Pancreas (tissue), 10 donors: ENCODE results near the gene MTUS2. TPM values are rescaled to one million over a fixed set of nuclear protein-coding genes. Genes with fewer than 3 reads are reported as not detected.

Source experiments
- ATAC-seq, 4 donors: fragments of 200-7000 bp; cut with Tn5 transposase; one replicate each; pipeline versions ENCODE4 v1.8.0 to v1.9.1; 2020; ENCODE audit warnings: mild to moderate bottlenecking in 4 of 4, moderate library complexity in 4 of 4
- DNase-seq, 6 donors: peaks; one replicate each; pipeline ENCODE4 v3.0.0-alpha.2; 2020
- FAIRE-seq: peaks from 2 replicates; lab custom pipeline; 2012; peaks lifted over from hg19 to GRCh38; lab: Jason Lieb, UNC
- H3K27ac ChIP-seq, 4 donors: fragments of 200-600 bp; sonication (generic); 1 replicate in 3 of 4; 2 replicates in 1 of 4; pipeline versions ENCODE4 v1.5.0 to v1.8.0; 2020
- H3K27me3 ChIP-seq, 4 donors: fragments of 200-600 bp; one replicate each; pipeline ENCODE4 v1.8.0; 2021
- H3K36me3 ChIP-seq, 3 donors: fragments of 200-600 bp; sonication (generic) in 1 of 3; one replicate each; pipeline versions ENCODE4 v1.5.0 to v1.8.0; 2020 to 2021
- H3K4me1 ChIP-seq, 3 donors: fragments of 200-600 bp; one replicate each; pipeline ENCODE4 v1.8.0; 2021
- H3K4me3 ChIP-seq, 4 donors: fragments of 200-600 bp; sonication (generic) in 2 of 4; one replicate each; pipeline versions ENCODE4 v1.5.0 to v1.8.0; 2020 to 2021
- H3K9me3 ChIP-seq, 4 donors: fragments of 200-600 bp; one replicate each; pipeline ENCODE4 v1.8.0; 2021
- WGBS, 2 donors: extraction: QIAGEN DNeasy Blood & Tissue Kit; methylation state at CpG; one replicate each; pipeline ENCODE4 v1.1.7; 2013; 5-methylcytosine and 5-hydroxymethylcytosine counted together
- intact Hi-C, 3 donors: fragments of 100-400 bp; cut with DNase I; formaldehyde crosslinking; loops; one replicate each; pipeline versions ENCODE4 v1.11.1 to v1.14.2; 2022
- polyA plus RNA-seq, 2 donors: library from polyadenylated mRNA; stranded (reverse); fragments of 200-250 nt; gene quantifications; one replicate each; pipeline ENCODE4 v1.2.3, GENCODE V29; 2013
- total RNA-seq, 6 donors: library from RNA; stranded (reverse); fragmentation: NEBNext Ultra II Directional in 4 of 6; extraction: Animal tissue kit (Norgen Biotek cat#: 25700) in 4 of 6; gene quantifications; one replicate each; pipeline versions ENCODE4 v1.2.1 to v1.2.4, GENCODE V29; 2021 to 2023
- TF ChIP-seq, protein P1 (sequence below), 4 donors: fragments of 200-600 bp; sonication (generic) in 3 of 4; IDR thresholded peaks; one replicate each; pipeline versions ENCODE4 v1.5.0 to v1.8.0; 2021; ENCODE audit warnings: antibody characterized with exemption in 4 of 4
- donor health status: healthy with polysubstance abuse.
- donor health status: DM: no; HTN: no; CAD: no; lungs with moderate emphysema.
- donor health status: DM: no; HTN: no; CAD: no.
- donor health status: control.
- donor health status: control.
- donor health status: Bipolar disorder and iron deficiency.
- donor health status: DM: yes; HTN: yes; CAD: no.
- donor health status: DM: no; HTN: no; CAD: no.
- donor health status: DM: no; HTN: no; CAD: no.
- donor health status: DM: yes; HTN: yes; CAD: no.

MTUS2 gene
- total and polyA plus RNA-seq, 8 donors = 2.2 to 9.0 (median 4.8) TPM

GRCh38 chr13:29428310-29429181 lies 608.4 kb downstream of the MTUS2 start:
- intact Hi-C loops = no loop called here
- WGBS, 2 donors = 1 to 2% methylated on average over 32 to 34 of the region's 34 CpGs
- Histone ChIP-seq H3K9me3 (no peaks in the 10 kb centered on the region), H3K4me3 (peak overlapping the region in 2 of 4 donors; percentile 20 to 37), H3K27me3 (peaks cover 0 to 13% (median 4%) of the 10 kb centered on the region in 4 donors), H3K27ac (no peak overlapping the region), H3K36me3 (no peaks in the 10 kb centered on the region), H3K4me1 (peaks cover 0 to 5% (median 5%) of the 10 kb centered on the region in 3 donors)
- ATAC-seq (peak; percentile 43 to 89 (median 82)), DNase-seq (peak in 2 of 6 donors; percentile 13 to 62), FAIRE-seq (no peak)
- TF ChIP-seq, protein P1, sequence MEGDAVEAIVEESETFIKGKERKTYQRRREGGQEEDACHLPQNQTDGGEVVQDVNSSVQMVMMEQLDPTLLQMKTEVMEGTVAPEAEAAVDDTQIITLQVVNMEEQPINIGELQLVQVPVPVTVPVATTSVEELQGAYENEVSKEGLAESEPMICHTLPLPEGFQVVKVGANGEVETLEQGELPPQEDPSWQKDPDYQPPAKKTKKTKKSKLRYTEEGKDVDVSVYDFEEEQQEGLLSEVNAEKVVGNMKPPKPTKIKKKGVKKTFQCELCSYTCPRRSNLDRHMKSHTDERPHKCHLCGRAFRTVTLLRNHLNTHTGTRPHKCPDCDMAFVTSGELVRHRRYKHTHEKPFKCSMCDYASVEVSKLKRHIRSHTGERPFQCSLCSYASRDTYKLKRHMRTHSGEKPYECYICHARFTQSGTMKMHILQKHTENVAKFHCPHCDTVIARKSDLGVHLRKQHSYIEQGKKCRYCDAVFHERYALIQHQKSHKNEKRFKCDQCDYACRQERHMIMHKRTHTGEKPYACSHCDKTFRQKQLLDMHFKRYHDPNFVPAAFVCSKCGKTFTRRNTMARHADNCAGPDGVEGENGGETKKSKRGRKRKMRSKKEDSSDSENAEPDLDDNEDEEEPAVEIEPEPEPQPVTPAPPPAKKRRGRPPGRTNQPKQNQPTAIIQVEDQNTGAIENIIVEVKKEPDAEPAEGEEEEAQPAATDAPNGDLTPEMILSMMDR (IDR thresholded peaks at IDR 0.05) = no peak

DNA sequence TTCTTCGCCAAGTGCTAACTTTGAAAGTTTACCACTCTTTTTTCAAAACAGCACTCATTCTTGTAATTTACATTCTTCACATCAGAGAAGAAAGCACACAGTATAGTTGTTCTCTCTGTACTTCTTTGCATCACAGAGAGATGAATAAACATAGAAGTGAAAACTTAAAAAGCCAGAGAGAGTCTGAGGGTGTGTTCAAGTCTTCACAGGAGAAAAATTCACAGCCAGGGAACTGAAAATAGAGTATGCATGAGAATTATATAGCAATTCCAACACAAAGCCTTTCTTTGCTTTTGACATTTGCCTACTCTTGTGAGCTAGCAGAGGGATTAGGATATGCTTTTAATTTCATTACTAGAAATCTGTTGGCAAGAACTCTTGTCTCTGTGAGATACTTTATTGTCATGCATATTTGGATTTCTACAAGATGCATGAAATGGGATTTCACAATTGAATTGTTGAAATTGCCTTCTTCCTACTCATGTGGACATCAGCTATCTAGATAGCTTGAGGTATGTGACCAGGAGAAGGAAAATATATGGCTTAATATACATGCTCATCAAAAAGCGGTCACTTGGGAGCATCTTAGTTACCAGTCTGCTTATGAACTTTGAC lies 609.3 kb downstream of the MTUS2 start:
- FAIRE-seq (no peak), ATAC-seq (no peak), DNase-seq (no peak)
- H3K4me3 ChIP-seq = no peak overlapping the region
- H3K36me3 ChIP-seq = no peaks in the 10 kb centered on the region
- no peak overlapping the region for H3K27ac ChIP-seq
- TF ChIP-seq, protein P1 (IDR thresholded peaks at IDR 0.05) = no peak
- peaks cover 0 to 13% (median 4%) of the 10 kb centered on the region in 4 donors for H3K27me3 ChIP-seq
- H3K4me1 ChIP-seq = peaks cover 0 to 5% (median 5%) of the 10 kb centered on the region in 3 donors
- intact Hi-C loops = no loop called here
- no peaks in the 10 kb centered on the region for H3K9me3 ChIP-seq
- WGBS, 2 donors = 77 to 83% methylated on average over 2 of the region's 2 CpGs

GRCh38 chr13:29434217-29434945 lies 614.2 kb downstream of the MTUS2 start:
- no peaks in the 10 kb centered on the region for H3K9me3 ChIP-seq
- ATAC-seq (no peak), DNase-seq (no peak), FAIRE-seq (no peak)
- no peak overlapping the region for H3K27ac ChIP-seq
- intact Hi-C loops = no loop called here
- TF ChIP-seq, protein P1 (IDR thresholded peaks at IDR 0.05) = no peak
- H3K36me3 ChIP-seq = no peaks in the 10 kb centered on the region
- no peak overlapping the region for H3K4me3 ChIP-seq
- H3K27me3 ChIP-seq = no peaks in the 10 kb centered on the region
- WGBS, 2 donors = 69 to 77% methylated on average over 8 of the region's 8 CpGs
- H3K4me1 ChIP-seq = no peaks in the 10 kb centered on the region

DNA sequence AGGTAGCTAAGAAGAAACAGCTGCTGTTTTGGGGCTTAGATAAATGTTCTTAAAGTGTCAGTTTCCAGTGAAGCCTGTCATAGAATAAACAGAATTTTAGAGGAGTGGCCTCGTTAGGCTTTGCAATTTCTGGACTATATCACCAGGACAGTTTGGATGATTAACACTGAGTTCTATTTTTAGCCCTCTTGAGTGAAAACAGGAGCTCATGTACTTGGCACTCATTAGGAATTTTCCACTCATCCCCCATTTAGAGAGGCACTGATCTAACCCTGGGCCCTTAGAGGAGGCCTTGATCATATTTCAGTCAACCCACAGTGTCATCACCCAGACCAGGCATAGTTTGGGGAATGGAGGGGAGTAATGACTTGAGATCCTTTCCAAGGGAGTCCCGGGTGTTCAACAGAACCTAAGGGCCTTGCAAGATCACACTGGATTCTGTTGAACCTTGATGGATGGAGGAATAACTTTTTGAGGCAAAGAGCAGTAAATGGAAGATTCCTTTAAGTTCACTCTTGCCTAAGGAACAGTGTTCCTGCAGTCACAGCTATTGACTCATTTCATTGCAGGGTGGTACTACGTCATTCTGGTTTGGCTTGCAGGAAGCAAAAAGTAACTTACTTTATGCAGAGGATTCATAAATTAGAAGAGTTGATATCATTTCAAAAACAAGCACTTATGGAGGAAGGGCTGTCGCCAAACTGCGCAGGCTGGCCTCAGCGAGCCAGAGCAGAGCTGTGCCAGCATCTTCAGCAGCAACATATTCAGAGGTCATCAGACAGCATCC lies 615.2 kb downstream of the MTUS2 start:
- TF ChIP-seq, protein P1 (IDR thresholded peaks at IDR 0.05) = no peak
- no peaks in the 10 kb centered on the region for H3K27me3 ChIP-seq
- intact Hi-C loops = no loop called here
- peak; percentile 54 for FAIRE-seq
- H3K4me3 ChIP-seq = no peak overlapping the region
- no peaks in the 10 kb centered on the region for H3K9me3 ChIP-seq
- peak overlapping the region in 2 of 4 donors; percentile 15 to 33 for H3K27ac ChIP-seq
- no peaks in the 10 kb centered on the region for H3K4me1 ChIP-seq
- peak; percentile 31 to 73 (median 66) for ATAC-seq
- H3K36me3 ChIP-seq = no peaks in the 10 kb centered on the region
- 75 to 80% methylated on average over 6 of the region's 6 CpGs for WGBS, 2 donors
- DNase-seq = no peak
